Heart left ventricle (tissue), 13 donors: ENCODE data around the gene FBXW8.

Experiments used
- POLR2A ChIP-seq, 2 donors: fragments of 450-650 bp; IDR thresholded peaks; one replicate each; pipeline ENCODE4 v1.6.1; 2017; ENCODE audit warnings: antibody characterized with exemption in 2 of 2, mild to moderate bottlenecking in 2 of 2, moderate library complexity in 2 of 2
- TF ChIP-seq, protein P1 (sequence below), 12 donors: fragments of 200-600 bp; sonication (generic) in 4 of 12; IDR thresholded peaks; one replicate each; pipeline versions ENCODE4 v1.5.0 to v1.8.0; 2018 to 2022; ENCODE audit warnings: antibody characterized with exemption in 12 of 12, mild to moderate bottlenecking in 5 of 12
- donor health status: ischemic (EF 13 %, LVEDD 7.1; RV severe dilation, severe dysfunction).
- donor health status: DM: no; HTN: yes; CAD: no.
- donor health status: DM: no; HTN: no; CAD: no.
- donor health status: ischemic (EF 25% LVEDD 6.9; RV normal size, moderate dysfunction).
- donor health status: ischemic (EF 25% LVEDD 5.7; RV mildly dilated, moderate dysfunction).
- donor health status: ischemic (EF 35%, LVEDD 5.7; RV mildly dilated, moderate dysfunction).
- donor health status: nonischemic (EF 11% LVEDD 7.7; RV severe dilation, severe dysfunction).
- donor health status: DM: yes; HTN: yes; CAD: no.
- donor health status: PGD.
- donor health status: ischemic (EF 29% LVEDD 5.4; RV normal size, mild dysfunction).
- donor health status: nonischemic (EF 23%, LVEDD 6.1; RV moderate dilation, normal function).

DNA sequence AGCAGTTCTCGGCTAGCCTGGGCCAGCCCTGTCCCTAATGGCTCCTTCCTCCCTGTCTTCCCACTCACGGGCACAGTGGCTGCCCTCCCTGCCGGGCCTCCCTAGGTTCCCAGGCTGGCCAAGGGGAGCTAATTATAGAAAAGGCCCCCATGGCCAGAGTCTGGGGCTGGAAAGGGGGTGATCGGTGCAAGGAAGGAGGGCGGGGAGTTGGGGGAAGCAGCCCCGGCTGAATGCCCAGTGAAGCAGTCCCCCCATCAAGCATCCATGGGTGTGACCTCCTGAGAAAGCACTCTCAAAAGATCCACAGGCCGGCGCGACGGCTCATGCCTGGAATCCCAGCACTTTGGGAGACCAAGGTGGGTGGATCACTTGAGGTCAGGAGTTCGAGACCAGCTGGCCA lies 133.6 kb downstream of the FBXW8 start:
- TF ChIP-seq POLR2A (IDR thresholded peaks at IDR 0.05), result no peak
- TF ChIP-seq, protein P1, sequence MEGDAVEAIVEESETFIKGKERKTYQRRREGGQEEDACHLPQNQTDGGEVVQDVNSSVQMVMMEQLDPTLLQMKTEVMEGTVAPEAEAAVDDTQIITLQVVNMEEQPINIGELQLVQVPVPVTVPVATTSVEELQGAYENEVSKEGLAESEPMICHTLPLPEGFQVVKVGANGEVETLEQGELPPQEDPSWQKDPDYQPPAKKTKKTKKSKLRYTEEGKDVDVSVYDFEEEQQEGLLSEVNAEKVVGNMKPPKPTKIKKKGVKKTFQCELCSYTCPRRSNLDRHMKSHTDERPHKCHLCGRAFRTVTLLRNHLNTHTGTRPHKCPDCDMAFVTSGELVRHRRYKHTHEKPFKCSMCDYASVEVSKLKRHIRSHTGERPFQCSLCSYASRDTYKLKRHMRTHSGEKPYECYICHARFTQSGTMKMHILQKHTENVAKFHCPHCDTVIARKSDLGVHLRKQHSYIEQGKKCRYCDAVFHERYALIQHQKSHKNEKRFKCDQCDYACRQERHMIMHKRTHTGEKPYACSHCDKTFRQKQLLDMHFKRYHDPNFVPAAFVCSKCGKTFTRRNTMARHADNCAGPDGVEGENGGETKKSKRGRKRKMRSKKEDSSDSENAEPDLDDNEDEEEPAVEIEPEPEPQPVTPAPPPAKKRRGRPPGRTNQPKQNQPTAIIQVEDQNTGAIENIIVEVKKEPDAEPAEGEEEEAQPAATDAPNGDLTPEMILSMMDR (IDR thresholded peaks at IDR 0.05), result no peak
